ENCODE results near the gene DNM3.
A peak's percentile ranks its signal among the peaks of the same experiment; 100 is the strongest.

DNM3 gene

DNA sequence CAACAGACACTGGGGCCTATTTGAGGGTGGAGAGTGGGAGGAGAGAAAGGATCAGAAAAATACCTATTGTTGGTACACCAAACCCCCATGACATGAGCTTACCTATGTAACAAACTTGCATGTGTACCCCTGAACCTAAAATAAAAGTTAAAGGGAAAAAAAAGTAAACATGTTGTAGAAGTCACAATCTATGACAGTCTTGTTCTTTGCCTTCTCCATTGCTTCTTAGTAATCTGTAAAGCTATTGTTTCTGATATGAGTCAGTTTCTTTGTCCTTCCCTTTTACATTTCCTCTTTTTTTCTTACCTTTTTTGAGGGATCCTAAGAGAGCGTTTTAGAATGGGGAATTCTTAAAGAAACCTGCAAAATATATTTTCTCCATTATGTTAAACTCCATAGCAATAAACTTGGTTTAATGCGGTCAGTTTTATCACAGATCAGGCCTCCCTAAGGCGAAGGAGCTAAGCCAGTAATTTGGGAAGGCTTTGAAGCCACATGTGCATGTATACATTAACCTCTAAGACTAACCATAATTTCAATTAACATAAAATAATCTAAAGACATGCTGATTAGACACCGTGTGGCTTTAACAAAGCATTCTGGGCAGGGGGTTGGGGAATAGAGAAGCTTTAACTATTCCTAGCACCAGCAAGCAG is 501.4 kb downstream of the DNM3 start:
- Histone ChIP-seq H3K14ac (ENCODE audit: low read length in 2 of 2) (peak overlapping the region in 1 of 2 experiments; percentile 49), H3K9ac (ENCODE audit: low read length) (peak overlapping the region; percentile 89), H4K91ac (ENCODE audit: low read length) (no peak overlapping the region), H2AK5ac (ENCODE audit: low read length, severe bottlenecking) (peak overlapping the region; percentile 45), H2BK120ac (ENCODE audit: low read depth, low read length) (no peak overlapping the region), H3K9me3 (ENCODE audit: control insufficient read depth, low read length) (peaks cover 6% of the 10 kb centered on the region), H3K36me3 (ENCODE audit: control insufficient read depth in 1 of 2, insufficient read depth in 2 of 2, low read depth in 1 of 2, low read length in 2 of 2) (no peaks in the 10 kb centered on the region), H3K79me1 (replicated peaks; ENCODE audit: low read length, poor library complexity, severe bottlenecking) (peaks cover 1% of the 10 kb centered on the region), H3K23ac (ENCODE audit: low read length in 2 of 2) (no peak overlapping the region), H3K4ac (ENCODE audit: low read depth in 1 of 2, low read length in 2 of 2) (no peak overlapping the region), H3K27ac (ENCODE audit: low read length, poor library complexity, severe bottlenecking) (peak overlapping the region; percentile 99), H3K4me2 (ENCODE audit: low read length, poor library complexity, severe bottlenecking) (no peak overlapping the region), H2AFZ (ENCODE audit: low read depth, low read length) (no peak overlapping the region), H4K8ac (ENCODE audit: low read length) (no peak overlapping the region), H2BK5ac (ENCODE audit: low read depth, low read length, poor library complexity, severe bottlenecking) (peak overlapping the region; percentile 98), H3K4me3 (ENCODE audit: insufficient read depth in 1 of 2, low read depth in 1 of 2, low read length in 2 of 2) (peak overlapping the region in 1 of 2 experiments; percentile 52), H3K4me1 (ENCODE audit: control insufficient read depth, insufficient read depth, low read depth, low read length) (peaks cover 2% of the 10 kb centered on the region), H2BK12ac (ENCODE audit: low read length in 2 of 2) (no peak overlapping the region), H3K27me3 (ENCODE audit: control insufficient read depth in 1 of 2, insufficient read depth in 1 of 2, low read length in 2 of 2) (no peaks in the 10 kb centered on the region), H2BK15ac (ENCODE audit: low read depth, poor library complexity, severe bottlenecking) (no peak overlapping the region), H3K18ac (ENCODE audit: low read depth in 1 of 2, low read length in 2 of 2) (peak overlapping the region in 1 of 2 experiments; percentile 49)
- WGBS: 83% methylated on average over 3 of the region's 4 CpGs
- DNase-seq: no peak

DNA sequence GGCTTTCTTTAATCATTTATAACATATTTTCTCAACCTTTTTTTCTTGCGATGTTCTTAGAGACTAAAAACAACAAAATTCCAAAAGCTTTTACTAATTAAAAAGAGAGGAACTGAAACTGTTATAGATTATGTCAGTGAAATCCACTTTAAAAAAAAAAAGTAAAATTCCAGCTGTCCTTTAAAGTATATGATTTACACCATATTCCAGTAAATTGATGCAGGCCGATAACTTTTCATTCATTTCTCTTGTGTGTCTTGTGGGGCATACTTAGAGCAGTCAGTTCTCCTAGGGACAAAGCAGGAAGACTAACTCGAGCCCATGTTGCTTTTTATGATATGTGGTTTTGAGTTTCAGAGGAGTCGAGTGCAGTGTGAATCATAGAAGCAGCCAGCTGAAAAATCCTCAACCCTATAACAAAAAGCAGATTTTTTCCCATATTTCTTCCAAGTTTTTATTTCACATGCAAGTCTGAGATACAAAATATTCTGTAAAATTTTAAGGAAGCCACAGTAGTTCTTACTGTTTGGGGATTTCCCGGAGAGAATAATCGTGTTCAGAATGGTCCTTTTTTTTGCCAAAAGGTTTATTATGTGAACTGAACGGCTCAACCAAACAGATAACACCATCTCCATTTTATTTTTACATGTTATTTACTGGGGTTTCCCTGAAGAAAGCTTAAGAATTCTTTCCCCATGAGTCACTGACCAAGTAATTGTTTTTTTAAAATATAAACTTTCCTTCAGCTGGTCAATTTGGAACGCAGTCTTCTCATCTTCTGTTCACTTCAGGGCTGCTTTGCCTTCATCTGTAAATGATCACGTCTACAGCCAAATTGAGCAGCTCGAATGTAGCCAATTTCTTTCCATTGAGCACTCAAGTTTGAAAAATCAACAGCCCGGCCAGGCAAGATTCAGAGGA is 502.2 kb downstream of the DNM3 start:
- Histone ChIP-seq H3K4ac (ENCODE audit: low read depth in 1 of 2, low read length in 2 of 2) (peak overlapping the region in 1 of 2 experiments; percentile 83), H2BK12ac (ENCODE audit: low read length in 2 of 2) (peak overlapping the region in 1 of 2 experiments; percentile 87), H2BK15ac (ENCODE audit: low read depth, poor library complexity, severe bottlenecking) (no peak overlapping the region), H2BK120ac (ENCODE audit: low read depth, low read length) (no peak overlapping the region), H3K23ac (ENCODE audit: low read length in 2 of 2) (no peak overlapping the region), H3K18ac (ENCODE audit: low read depth in 1 of 2, low read length in 2 of 2) (peak overlapping the region in 1 of 2 experiments; percentile 71), H3K4me2 (ENCODE audit: low read length, poor library complexity, severe bottlenecking) (peak overlapping the region; percentile 52), H3K4me1 (ENCODE audit: control insufficient read depth, insufficient read depth, low read depth, low read length) (peaks cover 2% of the 10 kb centered on the region), H3K14ac (ENCODE audit: low read length in 2 of 2) (no peak overlapping the region), H3K27me3 (ENCODE audit: control insufficient read depth in 1 of 2, insufficient read depth in 1 of 2, low read length in 2 of 2) (no peaks in the 10 kb centered on the region), H3K79me1 (replicated peaks; ENCODE audit: low read length, poor library complexity, severe bottlenecking) (peaks cover 1% of the 10 kb centered on the region), H4K91ac (ENCODE audit: low read length) (no peak overlapping the region), H3K9ac (ENCODE audit: low read length) (peak overlapping the region; percentile 89), H2AFZ (ENCODE audit: low read depth, low read length) (no peak overlapping the region), H3K4me3 (ENCODE audit: insufficient read depth in 1 of 2, low read depth in 1 of 2, low read length in 2 of 2) (peak overlapping the region in 1 of 2 experiments; percentile 52), H4K8ac (ENCODE audit: low read length) (no peak overlapping the region), H2AK5ac (ENCODE audit: low read length, severe bottlenecking) (peak overlapping the region; percentile 3), H2BK5ac (ENCODE audit: low read depth, low read length, poor library complexity, severe bottlenecking) (peak overlapping the region; percentile 98), H3K9me3 (ENCODE audit: control insufficient read depth, low read length) (peaks cover 12% of the 10 kb centered on the region), H3K36me3 (ENCODE audit: control insufficient read depth in 1 of 2, insufficient read depth in 2 of 2, low read depth in 1 of 2, low read length in 2 of 2) (no peaks in the 10 kb centered on the region), H3K27ac (ENCODE audit: low read length, poor library complexity, severe bottlenecking) (peak overlapping the region; percentile 99)
- 0% methylated on average over 9 of the region's 11 CpGs for WGBS
- peak; percentile 88 for DNase-seq

DNA sequence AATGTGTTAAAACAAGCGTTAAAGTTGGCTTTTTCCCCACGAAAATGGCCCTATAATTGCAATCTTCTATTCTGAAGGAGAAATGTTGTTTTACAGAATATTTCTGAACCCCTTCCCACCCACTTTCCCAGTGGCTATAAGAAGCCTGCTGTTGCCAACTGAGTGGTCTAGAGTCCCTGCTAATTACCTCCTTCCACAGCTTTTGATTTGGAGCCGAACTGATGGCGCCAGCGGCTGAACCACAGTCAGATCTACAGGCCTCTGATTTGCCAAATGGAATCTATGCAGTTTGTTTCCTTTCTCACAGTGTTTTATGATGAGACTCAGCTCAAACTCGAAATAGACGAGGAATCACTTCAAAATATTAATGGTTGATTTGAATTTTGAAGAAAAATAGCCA is 503.1 kb downstream of the DNM3 start:
- Histone ChIP-seq H3K79me1 (replicated peaks; ENCODE audit: low read length, poor library complexity, severe bottlenecking) (peaks cover 1% of the 10 kb centered on the region), H3K18ac (ENCODE audit: low read depth in 1 of 2, low read length in 2 of 2) (peak overlapping the region; percentile 11 to 37), H3K23ac (ENCODE audit: low read length in 2 of 2) (no peak overlapping the region), H3K4me3 (ENCODE audit: insufficient read depth in 1 of 2, low read depth in 1 of 2, low read length in 2 of 2) (peak overlapping the region in 1 of 2 experiments; percentile 52), H3K14ac (ENCODE audit: low read length in 2 of 2) (no peak overlapping the region), H3K4me2 (ENCODE audit: low read length, poor library complexity, severe bottlenecking) (no peak overlapping the region), H3K9ac (ENCODE audit: low read length) (peak overlapping the region; percentile 89), H2BK5ac (ENCODE audit: low read depth, low read length, poor library complexity, severe bottlenecking) (no peak overlapping the region), H4K8ac (ENCODE audit: low read length) (peak overlapping the region; percentile 35), H2BK15ac (ENCODE audit: low read depth, poor library complexity, severe bottlenecking) (peak overlapping the region; percentile 60), H3K27ac (ENCODE audit: low read length, poor library complexity, severe bottlenecking) (peak overlapping the region; percentile 99), H4K91ac (ENCODE audit: low read length) (no peak overlapping the region), H2AFZ (ENCODE audit: low read depth, low read length) (no peak overlapping the region), H3K27me3 (ENCODE audit: control insufficient read depth in 1 of 2, insufficient read depth in 1 of 2, low read length in 2 of 2) (no peaks in the 10 kb centered on the region), H3K4ac (ENCODE audit: low read depth in 1 of 2, low read length in 2 of 2) (peak overlapping the region in 1 of 2 experiments; percentile 81), H3K9me3 (ENCODE audit: control insufficient read depth, low read length) (peaks cover 12% of the 10 kb centered on the region), H2AK5ac (ENCODE audit: low read length, severe bottlenecking) (peak overlapping the region; percentile 95), H3K36me3 (ENCODE audit: control insufficient read depth in 1 of 2, insufficient read depth in 2 of 2, low read depth in 1 of 2, low read length in 2 of 2) (no peaks in the 10 kb centered on the region), H2BK120ac (ENCODE audit: low read depth, low read length) (no peak overlapping the region), H2BK12ac (ENCODE audit: low read length in 2 of 2) (peak overlapping the region in 1 of 2 experiments; percentile 6), H3K4me1 (ENCODE audit: control insufficient read depth, insufficient read depth, low read depth, low read length) (peaks cover 2% of the 10 kb centered on the region)
- WGBS: 90% methylated on average over 4 of the region's 7 CpGs
- DNase-seq: no peak

DNA sequence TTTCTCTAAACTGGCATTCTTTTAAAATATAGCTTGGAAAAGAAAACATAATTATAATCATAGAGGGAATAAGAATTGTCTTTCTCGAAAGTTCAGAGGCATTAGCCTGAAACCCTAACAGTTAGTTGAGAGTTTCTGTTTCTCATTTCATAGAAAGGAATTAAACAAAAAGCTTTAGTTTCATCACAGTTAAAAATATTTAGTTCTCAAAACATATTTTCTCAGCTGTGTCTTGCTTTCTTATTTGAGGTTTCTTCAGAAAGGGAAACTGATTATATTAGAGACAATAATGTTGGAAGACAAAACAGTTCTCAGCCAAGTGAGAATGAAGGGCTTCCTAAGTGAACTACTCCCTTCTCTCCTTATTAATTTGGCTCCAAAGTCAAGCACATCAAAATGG is 503.8 kb downstream of the DNM3 start:
- no peak overlapping the region for H3K14ac ChIP-seq (ENCODE audit: low read length in 2 of 2)
- H4K91ac ChIP-seq (ENCODE audit: low read length): no peak overlapping the region
- no peak overlapping the region for H2BK15ac ChIP-seq (ENCODE audit: low read depth, poor library complexity, severe bottlenecking)
- no peak overlapping the region for H4K8ac ChIP-seq (ENCODE audit: low read length)
- peaks cover 2% of the 10 kb centered on the region for H3K4me1 ChIP-seq (ENCODE audit: control insufficient read depth, insufficient read depth, low read depth, low read length)
- H3K27ac ChIP-seq (ENCODE audit: low read length, poor library complexity, severe bottlenecking): no peak overlapping the region
- no peak overlapping the region for H3K23ac ChIP-seq (ENCODE audit: low read length in 2 of 2)
- H2BK5ac ChIP-seq (ENCODE audit: low read depth, low read length, poor library complexity, severe bottlenecking): no peak overlapping the region
- no CpG with 5 or more reads among the region's 1 CpG for WGBS
- H3K9ac ChIP-seq (ENCODE audit: low read length): peak overlapping the region; percentile 89
- peaks cover 1% of the 10 kb centered on the region for H3K79me1 ChIP-seq (replicated peaks; ENCODE audit: low read length, poor library complexity, severe bottlenecking)
- H3K4ac ChIP-seq (ENCODE audit: low read depth in 1 of 2, low read length in 2 of 2): no peak overlapping the region
- no peak overlapping the region for H3K4me3 ChIP-seq (ENCODE audit: insufficient read depth in 1 of 2, low read depth in 1 of 2, low read length in 2 of 2)
- peaks cover 12% of the 10 kb centered on the region for H3K9me3 ChIP-seq (ENCODE audit: control insufficient read depth, low read length)
- no peaks in the 10 kb centered on the region for H3K36me3 ChIP-seq (ENCODE audit: control insufficient read depth in 1 of 2, insufficient read depth in 2 of 2, low read depth in 1 of 2, low read length in 2 of 2)
- no peak overlapping the region for H2AK5ac ChIP-seq (ENCODE audit: low read length, severe bottlenecking)
- DNase-seq: no peak
- no peaks in the 10 kb centered on the region for H3K27me3 ChIP-seq (ENCODE audit: control insufficient read depth in 1 of 2, insufficient read depth in 1 of 2, low read length in 2 of 2)
- H3K4me2 ChIP-seq (ENCODE audit: low read length, poor library complexity, severe bottlenecking): no peak overlapping the region
- no peak overlapping the region for H2BK12ac ChIP-seq (ENCODE audit: low read length in 2 of 2)
- no peak overlapping the region for H2AFZ ChIP-seq (ENCODE audit: low read depth, low read length)
- no peak overlapping the region for H3K18ac ChIP-seq (ENCODE audit: low read depth in 1 of 2, low read length in 2 of 2)
- H2BK120ac ChIP-seq (ENCODE audit: low read depth, low read length): no peak overlapping the region
